Measurements from ENCODE around the gene DDO.

DDO gene

DNA sequence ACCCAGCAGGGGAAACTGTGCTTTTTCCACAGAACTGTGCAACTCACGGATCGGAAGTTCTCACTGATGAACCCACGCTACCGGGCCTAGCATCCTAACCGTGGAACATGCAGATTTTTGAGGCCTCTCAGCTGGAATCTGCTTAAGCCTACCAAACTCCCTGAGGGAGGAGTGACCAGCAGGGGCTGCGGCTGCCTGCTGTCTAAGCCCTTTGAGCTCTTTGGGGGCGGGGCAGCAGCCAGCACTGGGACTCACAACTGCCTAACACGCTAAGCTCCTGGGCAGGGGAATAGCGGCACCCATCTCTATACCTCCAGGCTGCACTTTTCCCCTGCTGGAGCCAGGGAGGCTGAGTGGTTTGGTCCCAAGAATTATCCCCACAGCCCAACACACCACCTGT is 36.8 kb downstream of the DDO start:
- in situ Hi-C loops (cut with MboI; ENCODE audit: low sequenced_read_pairs) = loop anchor here (25.0 kb wide), 1 partner anchor 841 kb away; no protein-coding TSS in a partner anchor

DNA sequence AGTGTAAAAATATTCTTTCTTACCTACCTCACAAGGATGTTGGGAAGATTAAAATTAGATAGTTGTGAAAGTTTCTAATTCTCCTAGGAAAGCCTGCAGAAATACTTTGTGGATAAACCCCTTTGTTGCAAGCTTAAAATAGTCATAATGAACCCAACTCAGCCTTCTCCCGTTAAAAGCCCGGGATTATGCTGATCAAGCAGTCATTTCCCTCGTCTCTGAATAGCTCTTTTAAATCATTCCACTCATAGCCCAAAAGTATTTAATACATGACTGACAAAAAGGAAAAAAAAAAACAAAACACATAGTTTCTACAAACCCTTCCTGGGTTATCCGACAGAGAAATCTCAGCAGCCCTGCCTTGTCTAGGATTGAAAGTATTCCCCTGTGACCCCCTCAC is 46.3 kb downstream of the DDO start:
- in situ Hi-C loops (cut with MboI; ENCODE audit: low sequenced_read_pairs) = no loop called here

DNA sequence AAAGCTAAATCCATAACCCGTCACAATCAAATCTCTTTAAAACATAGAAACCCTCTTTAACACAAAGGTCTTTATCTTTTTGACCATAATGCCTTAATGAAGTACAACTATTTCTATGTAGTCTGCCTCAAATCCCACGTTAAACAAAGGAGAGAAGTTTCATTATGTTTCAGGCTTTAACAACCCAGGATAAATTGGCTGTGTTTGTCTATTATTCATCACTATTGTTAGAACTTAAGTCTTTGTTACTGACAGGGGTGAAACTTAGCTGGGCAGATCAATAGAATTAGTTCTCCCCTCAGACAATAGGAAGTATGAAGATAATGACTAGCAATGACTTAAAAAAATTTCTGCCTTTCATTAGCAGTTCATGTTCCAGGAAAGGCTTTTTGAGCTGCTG is 47.1 kb downstream of the DDO start:
- in situ Hi-C loops (cut with MboI; ENCODE audit: low sequenced_read_pairs) = no loop called here

DNA sequence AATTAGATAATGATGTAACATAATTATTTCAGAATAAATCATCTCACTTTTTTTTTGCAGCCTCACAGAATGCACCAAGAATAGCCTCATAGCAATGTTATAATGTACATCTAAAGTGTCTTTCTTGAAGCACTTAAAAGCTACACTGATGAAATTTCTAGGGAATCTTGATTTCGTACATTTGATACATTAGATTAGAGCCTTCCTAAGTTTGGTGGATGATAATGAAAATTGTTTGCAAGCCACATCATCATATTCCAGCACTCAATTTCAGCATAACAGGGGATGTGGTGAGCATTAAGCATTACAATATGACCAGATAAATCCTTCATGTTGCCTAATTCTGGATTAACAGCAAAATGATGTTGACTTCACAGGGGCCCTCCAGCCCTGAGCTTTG is 47.5 kb downstream of the DDO start:
- in situ Hi-C loops (cut with MboI; ENCODE audit: low sequenced_read_pairs) = no loop called here

DNA sequence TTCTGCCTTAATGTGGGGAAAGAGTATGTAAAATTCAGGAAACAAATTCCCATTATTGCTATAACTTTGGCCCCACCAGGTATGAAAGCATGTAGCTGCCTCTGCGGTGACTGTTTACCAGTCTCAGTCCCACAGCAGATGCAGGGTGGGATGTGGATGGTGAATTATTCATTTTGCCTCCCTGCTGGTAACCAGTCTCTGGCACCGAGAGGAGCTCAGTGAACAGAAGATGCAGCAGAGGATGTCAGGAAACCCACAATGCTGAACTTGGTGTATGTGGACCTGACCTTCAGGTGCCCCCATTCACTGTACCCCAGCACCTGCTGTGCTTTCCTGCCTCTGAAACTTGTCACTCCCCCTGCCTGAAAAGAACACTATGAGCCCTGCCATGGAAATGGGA is 48.4 kb downstream of the DDO start:
- in situ Hi-C loops (cut with MboI; ENCODE audit: low sequenced_read_pairs) = no loop called here

DNA sequence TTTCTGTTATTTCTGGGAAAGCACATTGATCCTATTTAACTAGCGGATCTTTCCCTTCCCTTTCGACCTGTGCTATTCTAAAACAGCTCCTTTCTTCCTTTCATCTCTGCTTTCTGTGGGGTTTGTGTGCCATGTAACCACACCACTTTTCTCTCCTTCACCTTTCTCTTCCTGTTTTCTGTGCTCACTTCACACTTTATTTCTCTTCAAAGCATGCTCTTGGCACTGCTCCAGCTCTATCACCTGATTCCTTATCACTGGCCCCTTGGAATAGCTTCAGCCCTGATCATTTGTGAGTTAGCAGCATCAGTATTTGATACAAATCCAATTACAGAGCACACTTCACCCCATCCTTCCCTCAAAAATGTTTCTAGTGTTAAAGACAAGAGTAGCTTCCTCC is 49.1 kb downstream of the DDO start:
- in situ Hi-C loops (cut with MboI; ENCODE audit: low sequenced_read_pairs) = no loop called here

DNA sequence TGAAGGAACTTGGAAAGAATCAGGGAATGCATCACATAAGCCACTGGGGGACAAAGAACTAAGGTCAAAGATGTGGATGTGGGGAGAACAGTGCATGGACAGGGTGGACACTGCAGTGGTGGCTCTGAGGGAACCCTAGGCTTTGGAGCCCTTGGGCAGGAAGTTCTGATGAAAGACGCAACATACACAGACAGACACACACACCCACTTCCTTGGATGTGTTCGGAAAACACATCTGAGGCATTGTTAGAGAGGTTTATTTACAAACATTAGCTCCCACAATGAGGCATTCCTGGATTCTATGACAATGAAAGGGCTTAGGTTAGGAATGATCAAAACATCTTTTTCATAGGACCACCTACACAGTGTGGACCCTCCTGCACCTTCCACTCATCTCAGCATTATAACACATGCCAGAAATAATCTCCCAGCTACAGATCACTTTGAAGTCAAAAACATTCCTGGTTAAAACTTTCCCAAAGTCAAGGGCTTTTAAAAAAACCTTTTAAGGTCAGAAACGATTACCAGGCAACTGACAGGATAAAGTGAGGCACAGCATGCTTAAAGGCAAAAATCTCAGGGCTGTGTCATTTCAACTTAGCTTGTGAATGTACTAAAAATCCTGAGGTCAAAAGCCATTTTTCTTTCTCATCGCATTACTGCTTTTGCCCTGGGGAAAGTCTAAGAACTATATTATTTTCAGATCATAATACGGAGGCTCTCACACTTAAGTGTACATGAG is 50.8 kb downstream of the DDO start:
- in situ Hi-C loops (cut with MboI; ENCODE audit: low sequenced_read_pairs) = no loop called here

DNA sequence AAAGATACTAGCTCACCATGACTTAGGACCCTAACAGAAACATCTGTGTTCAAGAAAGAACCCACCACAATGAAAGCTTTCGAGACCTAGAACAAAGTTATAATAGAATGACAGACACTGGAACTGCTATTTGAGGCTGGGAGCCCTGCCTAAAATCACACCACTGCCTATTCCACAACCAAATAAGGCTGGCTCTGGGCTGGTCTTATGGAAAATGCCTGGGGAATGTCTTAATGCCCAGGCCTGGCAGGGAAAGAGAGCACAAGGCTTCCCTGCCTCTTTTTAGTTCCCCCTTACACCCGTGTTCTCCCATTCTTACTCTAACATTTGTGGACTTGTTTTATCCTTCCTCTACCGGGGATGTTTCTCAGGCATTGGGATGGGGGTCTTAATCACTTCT is 51.6 kb downstream of the DDO start:
- in situ Hi-C loops (cut with MboI; ENCODE audit: low sequenced_read_pairs) = no loop called here

DNA sequence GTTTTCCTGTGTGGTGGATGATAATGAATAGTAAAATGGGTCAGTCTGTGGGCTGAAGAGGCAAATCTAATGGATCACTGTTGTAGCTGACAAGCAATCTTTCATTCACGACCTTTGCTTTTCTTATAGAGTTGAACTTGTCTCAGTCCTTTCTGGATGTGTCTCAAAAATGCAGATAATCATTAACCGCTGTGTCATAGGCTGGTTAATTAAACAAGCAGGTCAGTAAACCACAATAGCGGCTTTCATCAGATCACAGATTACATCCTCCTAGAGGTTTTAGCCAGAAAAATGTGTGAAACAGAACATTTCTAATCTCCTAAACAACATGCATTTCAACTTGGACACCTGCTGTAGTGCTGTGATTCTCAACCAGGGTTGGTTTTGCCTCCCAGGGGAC is 54.7 kb downstream of the DDO start:
- in situ Hi-C loops (cut with MboI; ENCODE audit: low sequenced_read_pairs) = no loop called here

DNA sequence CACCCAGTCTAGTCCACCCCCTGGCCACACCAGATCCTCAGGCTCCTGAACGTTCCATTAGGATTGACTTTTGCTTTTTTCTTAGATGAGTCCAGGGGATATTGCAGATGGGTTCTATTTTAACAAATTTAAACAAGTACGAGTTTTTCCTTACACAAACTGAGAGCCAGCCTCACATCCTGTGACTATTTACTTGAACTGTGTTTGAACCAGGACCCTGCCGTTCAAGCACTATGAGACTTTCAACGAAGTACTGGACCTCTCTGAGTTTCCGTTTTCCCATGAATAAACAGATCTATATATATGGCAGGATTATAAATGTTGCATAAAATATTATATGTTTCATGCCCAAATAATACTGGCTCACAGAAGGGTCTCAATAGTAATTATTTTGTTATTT is 55.8 kb downstream of the DDO start:
- in situ Hi-C loops (cut with MboI; ENCODE audit: low sequenced_read_pairs) = no loop called here

DNA sequence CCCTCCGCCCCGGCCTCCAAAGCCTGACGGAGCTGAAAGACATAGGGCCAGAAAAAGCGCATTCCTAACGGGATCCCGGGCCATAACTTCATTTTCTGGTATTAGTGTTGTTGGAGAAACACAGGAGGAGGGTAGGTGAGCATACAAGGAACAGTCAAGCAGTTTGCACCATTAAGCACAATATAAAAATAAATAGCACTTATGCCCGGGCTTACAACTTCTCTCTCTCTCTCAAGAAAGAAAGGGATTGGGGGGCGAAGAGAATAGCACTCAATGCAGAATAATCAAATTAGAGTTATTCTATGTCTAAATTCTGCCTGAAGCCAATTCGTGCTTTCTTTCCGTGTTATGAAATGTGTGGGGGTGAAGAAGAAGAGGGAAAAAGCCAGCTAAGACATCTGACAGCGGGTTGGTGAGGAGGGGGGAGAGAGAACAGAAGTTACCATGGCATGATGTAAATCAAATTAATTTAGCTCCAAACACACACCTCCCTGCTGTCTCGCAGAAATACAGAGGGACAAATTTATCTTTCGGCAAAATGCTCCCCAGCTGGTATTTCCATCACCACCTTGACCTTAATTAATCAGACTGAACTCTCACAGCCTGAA is 56.7 kb downstream of the DDO start:
- in situ Hi-C loops (cut with MboI; ENCODE audit: low sequenced_read_pairs) = no loop called here

DNA sequence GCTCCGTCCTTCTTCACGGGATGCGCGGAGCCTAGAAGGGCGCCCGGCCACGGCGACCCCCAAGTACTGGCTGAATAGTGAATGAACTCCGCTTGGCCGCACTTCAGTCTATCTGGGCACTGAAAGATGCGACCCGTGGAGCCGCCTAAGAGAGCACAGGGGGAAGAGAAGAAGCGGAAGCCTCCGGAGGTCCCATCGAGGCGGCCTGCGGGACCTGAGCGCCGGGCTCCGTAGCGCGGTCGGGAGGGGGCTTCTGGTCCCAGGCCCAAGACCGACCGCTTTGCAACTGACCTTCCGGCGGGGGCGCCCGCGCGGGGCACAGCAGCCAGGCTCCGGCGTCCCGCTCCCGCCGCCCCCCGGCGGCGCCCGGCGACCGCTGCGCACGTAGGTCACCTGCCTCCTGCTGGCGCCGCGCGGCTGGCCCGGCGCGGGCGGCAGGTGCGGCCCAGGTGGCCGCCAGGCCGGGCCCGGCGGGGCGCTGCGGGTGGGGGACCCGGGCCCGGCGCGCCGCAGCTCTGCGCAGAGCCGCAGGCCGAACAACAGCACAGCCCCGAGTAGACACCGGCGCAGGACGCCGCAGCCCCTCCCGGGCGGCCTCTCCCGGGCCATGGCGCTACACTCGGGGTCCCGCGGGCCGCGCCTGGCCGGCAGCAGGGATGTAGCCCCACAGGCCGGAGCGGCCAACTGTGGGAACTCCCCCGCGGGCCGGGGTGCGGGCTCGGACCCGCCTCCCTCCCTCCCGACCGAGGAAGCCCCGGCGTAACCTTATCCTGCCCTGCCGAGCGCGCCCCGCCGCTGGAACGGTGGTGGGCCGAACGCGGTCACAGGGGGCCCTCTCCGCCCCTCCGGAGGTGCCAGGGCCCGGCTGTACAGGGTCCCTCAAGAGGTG is 57.5 kb downstream of the DDO start, which contains the start of gene METTL24:
Gene METTL24, minus strand, starts transcription at position 686 of the 889 bp plus-strand sequence. Its CDS starts 77 bp downstream, at position 609.
- in situ Hi-C loops (cut with MboI; ENCODE audit: low sequenced_read_pairs) = no loop called here

DNA sequence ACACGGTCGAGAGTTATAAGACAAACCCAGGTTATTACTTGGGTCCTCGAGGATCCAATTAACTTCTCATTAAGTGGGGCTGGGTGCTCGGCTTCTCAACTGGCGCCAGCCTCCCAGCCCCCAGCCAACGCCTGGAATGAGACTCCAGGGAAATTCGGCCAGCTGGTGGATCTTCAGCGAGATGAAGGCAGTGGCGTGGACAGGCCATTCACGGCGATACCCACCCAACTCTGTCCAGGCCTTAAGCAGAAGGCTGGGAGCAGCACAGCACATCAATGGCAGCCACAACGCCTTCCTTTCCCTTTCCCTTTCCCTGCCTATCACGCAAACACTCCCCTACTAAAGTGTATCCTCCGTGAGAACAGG is 58.1 kb downstream of the DDO start:
- in situ Hi-C loops (cut with MboI; ENCODE audit: low sequenced_read_pairs) = no loop called here

DNA sequence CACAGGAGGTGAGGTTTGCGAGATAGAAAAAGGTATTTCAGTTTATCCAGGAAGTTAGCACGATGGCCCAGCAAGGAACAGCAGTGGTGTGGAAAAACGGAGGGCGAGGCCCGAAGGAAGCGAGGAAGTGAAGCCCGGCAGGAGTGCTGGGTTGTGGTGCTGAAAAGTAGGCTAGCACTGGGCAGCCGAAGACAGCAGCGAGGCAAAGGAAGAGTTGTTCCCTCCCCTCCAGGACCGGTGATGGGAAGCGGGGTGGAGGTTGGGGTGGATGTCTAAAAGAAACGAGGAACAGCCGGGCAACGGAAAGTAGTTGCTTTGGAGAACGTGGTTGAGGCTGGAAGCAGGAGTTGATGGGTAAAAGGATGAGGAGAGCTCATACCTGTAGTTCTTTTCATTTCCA is 58.6 kb downstream of the DDO start:
- in situ Hi-C loops (cut with MboI; ENCODE audit: low sequenced_read_pairs) = no loop called here

DNA sequence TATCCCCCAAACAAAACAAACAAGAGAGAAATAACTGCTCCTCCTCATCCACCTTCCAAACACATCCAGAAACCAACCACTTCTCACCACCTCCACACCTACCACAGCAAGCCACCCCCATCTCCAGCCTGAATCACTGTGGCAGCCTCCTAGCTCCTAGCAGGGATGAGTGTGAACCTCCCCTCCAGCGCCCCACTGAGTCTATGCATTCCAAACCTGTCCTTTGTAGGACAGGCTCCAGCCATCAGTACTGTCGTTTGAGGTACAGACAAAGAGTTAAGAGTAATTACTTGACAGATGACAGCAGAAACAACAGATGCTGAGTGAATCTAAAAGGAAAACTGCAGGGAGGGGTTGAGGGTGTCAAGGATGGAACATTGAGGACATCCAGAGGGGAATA is 59.6 kb downstream of the DDO start:
- in situ Hi-C loops (cut with MboI; ENCODE audit: low sequenced_read_pairs) = no loop called here

DNA sequence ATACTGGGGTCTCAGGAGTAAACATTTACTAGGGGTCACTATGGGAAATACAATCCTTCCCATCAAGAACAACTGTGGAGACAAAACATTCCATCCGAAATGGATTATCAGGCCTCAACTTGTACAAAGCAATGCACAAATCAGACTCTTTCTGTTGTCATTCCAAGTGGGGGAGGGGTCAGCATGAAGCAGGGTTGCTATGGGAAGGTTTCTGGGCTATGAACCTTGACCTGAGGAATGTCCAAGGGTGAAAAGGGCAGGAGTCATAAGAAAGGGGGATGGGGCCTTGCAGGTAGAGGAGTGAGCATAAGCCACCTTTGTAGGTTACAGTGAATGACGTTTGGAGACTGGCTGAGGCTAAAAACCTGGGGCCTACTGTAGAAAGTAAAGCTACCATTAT is 60.4 kb downstream of the DDO start:
- in situ Hi-C loops (cut with MboI; ENCODE audit: low sequenced_read_pairs) = no loop called here

DNA sequence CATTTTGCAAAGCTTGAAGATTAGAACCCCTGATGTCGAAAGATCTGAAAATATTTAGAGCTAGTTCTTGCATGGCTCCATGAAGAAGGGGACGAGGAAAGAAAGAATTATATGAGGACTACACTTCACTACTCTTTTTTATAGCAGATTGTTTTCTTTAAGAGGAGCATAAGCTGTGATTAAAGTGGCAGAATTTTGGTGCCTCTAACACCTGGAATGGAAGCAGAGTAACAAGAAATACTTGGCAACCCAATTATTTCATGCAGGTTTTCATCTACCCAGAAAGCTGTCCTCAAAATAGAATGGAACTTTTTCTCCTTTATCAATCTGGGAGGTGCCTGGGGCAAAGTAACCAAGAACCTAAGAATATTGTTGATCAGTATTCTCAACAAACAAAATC is 61.2 kb downstream of the DDO start:
- in situ Hi-C loops (cut with MboI; ENCODE audit: low sequenced_read_pairs) = no loop called here

DNA sequence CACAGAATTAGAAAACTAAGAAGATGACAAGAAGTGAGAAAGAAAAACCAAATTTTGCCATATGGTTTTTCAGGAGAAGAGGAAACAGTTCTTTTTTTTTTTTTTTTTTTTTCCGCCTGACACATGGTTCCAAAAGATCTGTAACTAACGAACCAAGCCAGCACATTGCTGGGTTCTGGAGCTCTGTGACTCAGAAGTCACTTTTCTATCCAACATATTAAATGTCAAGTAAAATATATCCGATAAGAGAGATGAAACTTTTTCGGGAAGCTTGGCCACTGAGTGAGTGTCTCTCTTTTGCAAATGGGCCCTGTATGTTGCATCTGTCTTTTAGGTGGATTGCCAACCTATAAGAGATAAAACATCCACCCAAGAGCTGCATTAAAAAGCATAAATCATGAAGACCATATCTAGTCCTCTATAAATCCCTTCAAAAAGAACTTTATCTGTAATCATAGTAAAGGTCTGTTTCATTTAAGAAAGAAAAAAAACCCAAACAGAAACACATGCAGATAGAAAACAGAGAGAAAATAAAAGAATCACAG is 61.8 kb downstream of the DDO start:
- in situ Hi-C loops (cut with MboI; ENCODE audit: low sequenced_read_pairs) = no loop called here

DNA sequence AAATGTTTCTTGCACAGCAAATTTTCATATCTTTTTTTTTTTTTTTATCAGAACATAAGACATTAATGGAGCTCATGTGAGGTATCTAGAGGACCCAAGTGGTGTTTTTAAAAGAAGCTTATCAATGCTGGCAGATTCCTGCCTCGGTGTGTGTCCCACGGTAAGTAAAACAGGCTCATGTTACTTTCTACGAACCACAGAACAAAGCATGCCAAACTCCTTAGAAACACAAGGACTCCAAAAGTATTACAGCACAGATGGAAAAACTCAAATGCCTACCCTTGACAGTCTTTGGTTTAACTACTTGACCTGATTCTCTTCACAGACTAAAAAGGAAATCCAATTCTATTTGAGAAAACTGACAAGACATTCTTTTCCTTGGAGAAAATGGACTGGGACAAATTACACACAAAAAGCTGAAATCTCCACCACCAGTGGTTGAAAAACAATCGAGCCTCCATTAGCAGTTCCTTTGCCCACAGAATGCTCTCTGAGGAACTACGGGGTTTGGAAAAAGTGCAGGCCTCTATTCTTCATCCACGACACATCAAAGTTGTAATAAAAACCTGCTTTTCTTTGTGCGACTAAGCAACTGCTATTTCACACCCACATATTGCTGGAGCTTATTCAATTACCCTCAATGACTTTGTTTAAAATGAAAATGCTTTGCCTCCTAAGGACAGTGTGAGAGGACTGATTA is 62.7 kb downstream of the DDO start:
- in situ Hi-C loops (cut with MboI; ENCODE audit: low sequenced_read_pairs) = no loop called here

DNA sequence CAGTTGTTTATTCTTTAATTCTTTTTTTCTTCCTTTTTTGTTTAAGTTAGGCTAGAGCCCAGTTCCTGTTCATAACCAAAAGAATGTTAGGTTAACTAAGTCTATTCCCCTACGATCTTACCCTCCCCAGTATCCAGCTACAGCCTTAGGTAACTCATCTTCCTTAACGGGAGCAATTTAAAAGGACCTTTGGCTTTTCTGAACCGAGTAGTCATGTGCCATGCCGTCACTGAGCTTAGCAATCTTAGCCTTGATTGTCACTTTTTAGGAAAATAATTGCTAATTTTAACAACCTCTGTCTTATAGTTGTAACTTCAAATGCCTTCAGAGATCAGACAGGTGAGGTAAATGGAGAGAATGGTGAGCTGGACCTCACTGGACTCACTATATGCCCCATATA is 63.4 kb downstream of the DDO start:
- in situ Hi-C loops (cut with MboI; ENCODE audit: low sequenced_read_pairs) = no loop called here

DNA sequence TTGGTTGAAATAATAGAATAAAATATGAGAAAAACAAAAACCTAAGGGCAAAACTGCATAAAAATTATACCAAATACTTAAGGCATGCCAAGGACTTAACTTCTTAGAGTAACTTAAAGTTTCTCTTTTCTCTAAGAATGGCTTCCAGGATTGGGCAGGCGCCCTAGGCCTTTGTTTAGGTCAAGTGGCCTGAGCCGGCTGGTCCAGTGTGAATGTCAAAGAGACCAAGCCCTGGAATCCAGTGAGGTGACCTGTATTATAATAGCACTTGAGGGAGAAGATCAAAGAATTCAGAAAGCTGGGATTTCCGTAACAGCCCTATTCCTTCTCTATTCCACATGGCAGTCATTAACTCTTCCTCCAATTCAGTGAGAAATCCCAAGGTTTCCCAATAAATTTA is 63.8 kb downstream of the DDO start:
- in situ Hi-C loops (cut with MboI; ENCODE audit: low sequenced_read_pairs) = no loop called here
